GM19463 (cell line): Measurements from ENCODE around the gene STX4.

ENCODE experiments used
- ATAC-seq: cut with Tn5 transposase; IDR thresholded peaks from one replicate; pipeline ENCODE4 v1.9.1; 2021; ENCODE audit warnings: mild to moderate bottlenecking, moderate library complexity; ENCODE audit not compliant: unreplicated experiment

The STX4 gene

DNA sequence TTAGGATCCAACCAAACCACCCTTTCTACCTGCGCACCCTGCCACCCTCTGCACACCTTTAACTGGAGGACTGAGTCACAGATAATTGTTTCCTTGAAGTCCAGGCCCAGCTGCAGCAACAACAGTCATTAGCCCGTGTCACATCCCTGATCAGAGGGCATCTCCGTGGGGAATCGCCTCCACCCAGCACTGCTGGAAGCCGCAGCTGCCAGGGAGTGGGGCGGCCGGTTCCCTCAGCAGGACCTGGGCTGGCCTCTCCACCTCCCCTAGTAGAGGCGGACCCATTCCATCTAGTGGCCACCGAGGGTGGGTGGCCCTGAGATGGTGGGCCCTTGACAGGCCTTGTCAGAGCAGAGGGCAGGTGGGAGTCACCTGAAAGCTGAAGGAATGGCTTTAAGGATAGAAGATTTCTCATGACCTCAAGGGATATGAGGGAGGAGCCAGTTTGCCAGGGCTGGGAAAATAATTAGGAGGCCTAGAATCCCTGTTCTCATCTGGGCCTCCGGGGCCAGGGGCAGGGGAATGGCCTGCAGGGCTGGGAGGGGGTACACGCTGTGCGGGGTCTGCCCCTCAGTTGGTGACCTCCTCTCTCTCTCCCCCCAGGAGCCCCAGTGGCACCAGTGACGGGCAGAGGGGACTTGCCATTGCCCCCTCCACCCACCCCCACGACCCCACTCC lies 49.1 kb downstream of the STX4 start:
- ATAC-seq, result no peak

DNA sequence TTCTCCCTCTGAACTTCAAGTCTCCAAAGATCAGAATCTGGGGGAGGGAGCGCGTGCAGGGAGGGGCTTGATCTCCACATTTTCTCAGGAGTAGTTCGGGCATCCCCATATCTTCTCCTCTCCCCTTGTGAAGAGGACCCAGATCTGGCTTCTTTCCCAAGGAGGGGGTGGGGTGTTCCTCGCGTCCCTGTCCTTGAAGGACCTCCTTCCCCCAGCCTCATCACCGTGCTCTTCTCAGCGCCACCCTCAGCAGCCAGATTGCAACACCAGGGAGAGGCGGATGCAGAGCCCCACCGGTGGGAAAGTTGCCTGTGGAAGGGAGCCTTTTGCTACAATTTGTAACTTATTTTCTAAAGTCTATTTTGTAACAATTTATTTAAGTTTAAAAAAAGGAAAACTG lies 49.7 kb downstream of the STX4 start:
- no peak for ATAC-seq

DNA sequence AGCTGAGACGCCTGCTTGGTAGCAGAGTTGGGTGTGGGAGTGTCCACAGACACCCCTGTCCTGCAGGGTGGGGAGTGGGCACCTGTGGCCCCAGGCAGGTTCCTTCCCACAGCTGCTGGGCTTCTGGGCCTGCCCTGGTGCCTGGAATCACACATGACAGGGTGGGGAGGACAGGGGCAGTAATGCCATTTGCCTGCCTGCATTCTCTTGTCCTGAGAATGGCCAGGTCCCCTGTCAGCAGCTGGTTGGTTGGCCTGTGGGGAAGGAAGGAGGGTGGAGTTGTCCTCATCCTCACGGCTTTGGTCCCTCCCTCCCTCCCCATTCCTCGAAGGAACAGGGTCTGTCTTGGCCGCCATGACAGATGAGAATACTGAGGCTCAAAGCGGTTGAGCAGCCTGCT lies 50.2 kb downstream of the STX4 start:
- no peak for ATAC-seq

DNA sequence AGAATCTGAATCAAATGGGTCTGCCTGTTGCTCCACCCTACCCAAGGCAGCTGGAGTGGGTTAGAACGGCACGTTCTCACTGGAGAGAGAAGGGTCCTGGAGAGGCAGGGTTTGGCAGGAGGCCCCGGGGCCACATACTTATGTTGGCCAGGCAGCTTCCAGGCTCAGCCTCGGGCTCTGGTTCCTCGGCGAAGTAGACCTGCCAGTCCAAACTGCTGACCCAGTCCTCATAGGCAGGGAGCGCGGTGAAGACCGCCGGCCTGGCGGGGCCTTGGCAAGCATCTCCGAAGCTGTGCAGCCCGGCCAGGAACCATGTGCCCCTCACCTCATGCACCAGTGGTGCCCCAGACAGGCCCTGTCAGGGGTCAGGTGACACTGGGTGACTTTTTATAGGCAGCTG lies 50.6 kb downstream of the STX4 start:
- ATAC-seq, result no peak

DNA sequence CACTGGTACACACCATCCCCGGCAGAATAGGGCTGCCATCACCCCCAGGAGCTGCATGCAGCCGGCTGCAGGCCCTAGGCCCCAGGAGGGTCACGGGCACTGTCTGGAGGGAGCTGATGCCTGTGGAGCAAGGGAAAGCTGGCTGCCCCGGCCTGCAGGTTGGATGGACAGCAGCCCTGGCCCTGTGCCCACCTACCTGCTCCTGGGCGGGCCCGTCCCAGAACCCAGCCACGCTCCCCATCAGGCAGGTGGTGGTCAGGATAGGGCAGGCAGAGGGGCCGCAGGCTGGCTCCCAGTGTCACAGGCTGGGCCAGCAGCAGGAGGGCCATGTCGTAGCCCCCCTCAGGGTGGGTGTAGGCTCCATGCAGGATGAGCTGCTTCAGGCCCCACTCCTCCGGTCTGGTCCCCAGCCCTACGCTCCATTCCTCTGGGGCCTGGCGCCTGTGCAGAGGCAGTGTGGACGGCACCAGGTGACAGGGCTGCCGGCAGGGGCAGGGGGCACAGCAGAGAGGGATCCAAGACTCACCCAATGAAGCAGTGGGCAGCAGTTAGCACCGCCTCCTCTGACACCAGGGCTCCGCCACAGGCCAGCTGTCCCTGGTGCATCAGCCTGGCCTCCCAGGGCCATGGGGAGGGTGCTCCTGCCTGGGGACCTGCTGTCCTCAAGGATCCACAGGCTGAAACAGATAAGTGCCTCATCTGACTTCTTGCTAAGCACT lies 51.4 kb downstream of the STX4 start:
- ATAC-seq, result no peak

DNA sequence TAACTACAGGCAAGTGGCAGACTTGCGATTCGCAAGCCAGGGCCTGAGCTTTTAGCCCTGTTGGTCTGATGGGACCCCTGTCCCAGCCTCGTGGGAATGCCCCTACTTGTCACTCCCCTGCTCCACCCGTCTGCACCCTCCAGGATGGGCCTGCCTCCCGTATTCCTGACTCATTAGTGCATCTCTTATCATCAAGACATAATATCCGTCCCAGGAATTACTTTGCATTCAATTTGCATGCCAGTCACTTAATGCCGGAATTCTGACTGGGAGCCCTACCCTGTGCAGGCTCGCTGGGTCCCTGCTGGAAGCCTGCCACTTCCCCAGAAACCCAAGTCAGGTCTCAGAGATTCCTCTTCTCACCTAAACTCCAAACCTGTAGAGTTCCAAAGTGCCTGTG lies 52.1 kb downstream of the STX4 start:
- no peak for ATAC-seq

DNA sequence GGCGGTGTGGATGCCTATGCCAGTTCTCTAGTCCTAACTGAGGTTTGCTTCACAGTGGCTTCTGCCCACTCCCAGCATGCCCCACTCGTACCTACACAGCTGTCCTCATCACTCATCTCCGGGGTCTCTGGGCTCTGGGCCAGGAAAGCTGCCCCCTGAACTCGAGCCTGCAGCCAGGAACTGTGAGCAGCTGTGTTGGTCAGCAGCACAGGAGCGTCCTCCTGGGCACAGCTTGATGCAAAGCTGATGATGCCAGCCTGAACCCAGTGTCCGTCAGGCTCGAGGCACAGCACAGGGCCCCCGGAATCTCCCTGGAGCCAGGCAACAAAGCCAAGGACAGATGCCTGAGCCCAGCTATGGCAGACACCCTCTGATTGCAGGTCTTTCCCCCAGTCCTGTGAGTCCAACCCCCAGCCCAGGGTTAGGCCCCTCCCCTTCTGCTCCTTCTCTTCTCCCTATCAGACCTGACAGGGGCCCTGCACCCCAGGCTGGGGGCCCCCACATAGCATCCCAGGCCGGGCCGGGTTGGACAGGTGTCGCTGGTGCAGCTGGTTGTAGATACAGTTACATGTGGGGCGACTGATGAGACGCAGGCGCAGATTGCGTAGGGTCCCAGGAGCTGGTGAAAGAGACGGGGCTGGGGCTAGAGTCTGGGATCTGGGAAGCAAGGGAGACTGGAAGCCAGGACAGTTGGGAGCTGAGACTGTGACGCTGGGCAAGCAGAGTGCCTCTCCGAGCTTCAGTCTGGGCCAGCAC lies 52.7 kb downstream of the STX4 start:
- no peak for ATAC-seq

DNA sequence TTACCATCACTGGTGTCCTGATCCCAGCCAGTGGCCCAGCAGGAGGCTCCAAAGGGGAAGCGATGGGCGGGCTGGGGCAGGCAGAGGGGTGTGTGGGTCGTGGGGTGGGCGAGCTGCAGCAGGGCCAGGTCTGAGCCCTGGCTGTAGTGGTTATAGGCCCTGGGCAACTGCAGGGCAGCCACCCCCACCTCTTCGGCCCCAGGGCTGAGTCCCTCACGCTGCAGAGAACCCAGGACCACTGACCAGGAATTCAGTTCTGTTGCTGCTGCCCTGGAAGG lies 53.2 kb downstream of the STX4 start:
- no peak for ATAC-seq

DNA sequence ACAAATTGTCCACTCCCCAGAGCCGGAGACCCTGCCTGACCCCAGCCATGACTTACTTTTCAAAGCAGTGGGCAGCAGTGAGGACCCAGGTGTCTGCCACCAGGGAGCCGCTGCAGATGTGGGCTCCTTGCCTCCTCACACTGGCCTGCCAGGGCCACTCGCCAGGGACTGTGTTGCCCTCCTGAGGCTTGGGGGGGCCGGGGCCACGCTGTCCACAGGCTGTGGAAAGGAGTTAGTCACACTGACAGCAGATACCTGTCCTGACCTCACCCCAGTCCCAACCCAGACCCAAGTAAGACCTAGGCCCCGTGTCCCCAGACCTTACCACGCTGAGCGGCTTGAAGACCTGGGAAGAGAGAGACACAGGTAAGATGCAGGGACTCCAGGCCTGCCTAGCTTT lies 54.1 kb downstream of the STX4 start:
- ATAC-seq, result no peak

DNA sequence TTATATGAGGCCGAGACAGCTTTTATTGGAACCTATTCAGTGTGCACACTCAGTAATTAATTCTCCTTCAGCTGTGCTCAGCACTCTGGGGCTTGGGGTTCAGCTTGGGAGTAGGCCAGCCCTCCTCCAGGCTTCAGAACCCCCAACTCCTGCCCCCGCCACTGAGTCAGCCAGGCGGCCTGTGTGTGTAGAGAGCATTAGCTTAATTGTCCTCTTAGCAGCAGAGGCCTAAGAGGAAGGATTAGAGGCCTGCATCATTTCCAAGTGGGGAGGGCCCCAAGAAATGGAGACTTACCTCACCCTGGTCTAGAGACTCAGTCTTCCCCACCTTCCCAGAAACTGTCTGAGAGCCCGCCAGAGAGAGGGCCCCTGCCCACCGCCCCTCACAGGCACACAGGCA lies 54.6 kb downstream of the STX4 start:
- ATAC-seq, result no peak

DNA sequence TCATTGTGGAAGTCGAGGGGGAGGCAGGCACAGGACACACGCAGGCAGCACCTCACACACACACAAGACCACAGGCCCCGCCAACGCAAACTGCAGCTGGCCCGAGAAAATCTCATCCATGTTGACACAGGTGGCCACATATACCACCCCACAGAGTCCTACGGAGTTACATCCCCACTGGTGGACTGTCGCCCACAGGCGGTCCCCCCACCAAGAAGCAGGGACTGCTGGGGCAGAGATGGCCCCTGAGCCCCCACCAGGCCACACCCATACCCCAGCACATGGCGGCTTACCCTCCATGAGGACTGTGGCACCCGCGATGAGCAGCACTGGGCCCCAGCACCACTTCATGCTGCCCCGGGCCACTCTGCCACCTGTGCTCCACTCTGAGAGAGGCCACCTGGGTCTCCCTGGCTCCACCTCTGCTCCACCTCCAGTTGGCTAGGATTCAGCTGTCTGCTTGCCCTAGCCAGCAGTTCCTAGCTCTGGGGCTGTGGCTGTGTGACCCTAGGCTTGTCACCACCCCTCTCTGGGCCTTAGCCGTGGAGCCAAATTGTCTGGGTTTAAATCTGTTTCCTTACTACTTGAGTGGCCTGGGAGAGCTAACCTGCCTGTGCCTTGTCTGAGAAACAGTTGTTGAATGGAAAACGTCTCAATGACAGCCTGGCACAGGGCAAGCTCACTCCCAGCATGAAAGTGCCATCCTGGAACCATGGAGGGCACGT lies 55.3 kb downstream of the STX4 start, which contains the start of gene PRSS53:
TSS of gene PRSS53 (minus strand) at position 485 of the 725 bp plus-strand sequence. CDS start at position 351, 134 bp downstream.
- ATAC-seq, result no peak

DNA sequence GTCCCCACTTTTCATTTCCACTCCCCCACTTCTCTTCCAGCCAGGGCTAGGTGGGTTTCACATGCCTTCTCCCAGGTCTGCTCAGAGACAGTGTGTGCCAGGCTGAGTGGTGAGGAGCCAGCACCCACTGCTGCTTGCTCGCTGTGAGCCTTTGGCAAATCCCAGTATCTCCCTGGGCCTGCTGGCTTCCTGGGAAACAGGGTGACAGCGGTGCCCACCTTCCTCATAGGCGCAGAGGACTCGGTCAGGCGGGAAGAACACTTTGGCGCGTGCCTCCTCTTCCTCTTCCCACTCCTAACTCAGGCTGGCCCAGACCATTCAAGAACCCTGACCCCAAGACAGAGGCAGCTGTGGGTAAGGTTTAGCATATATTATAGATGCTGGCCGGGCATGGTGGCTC lies 55.8 kb downstream of the STX4 start:
- ATAC-seq, result no peak
